HepG2 (cell line): ENCODE results near the gene CCDC201. TPM values are rescaled to one million over a fixed set of nuclear protein-coding genes. Genes with fewer than 3 reads are reported as not detected.
A peak's percentile ranks its signal among the peaks of the same experiment; 100 is the strongest.

Experiments
- ATAD3A ChIP-seq: sonication (generic); formaldehyde crosslinking; IDR thresholded peaks from 2 replicates; pipeline ENCODE4 v1.4.0; 2020; ENCODE audit warnings: missing genetic modification reagents
- ATF6 ChIP-seq: sonication (generic); formaldehyde crosslinking; conservative IDR thresholded peaks from 2 replicates; pipeline ENCODE4 v1.4.0; 2020; ENCODE audit warnings: missing genetic modification reagents
- CBX2 ChIP-seq, 2 experiments: fragments of 200-600 bp in 1 of 2; sonication (generic); formaldehyde crosslinking in 1 of 2; IDR thresholded peaks; 2 replicates each; pipeline versions ENCODE4 v1.7.0 to v1.8.1; 2018 to 2022; ENCODE audit warnings: low read depth in 2 of 2, low read length in 1 of 2, mild to moderate bottlenecking in 1 of 2, missing genetic modification reagents in 1 of 2
- EP300 ChIP-seq, 3 experiments: sonication (generic) in 1 of 3; formaldehyde crosslinking in 1 of 3; IDR thresholded peaks; 2 replicates each; pipeline versions ENCODE4 v1.5.1 to v1.6.1; 2011 to 2020; ENCODE audit warnings: low read depth in 2 of 3, low read length in 2 of 3, borderline replicate concordance in 1 of 3, improper control_type of control experiment in 1 of 3, mild to moderate bottlenecking in 1 of 3, missing genetic modification reagents in 1 of 3, moderate library complexity in 1 of 3
- FOSL2 ChIP-seq: sonication (generic); formaldehyde crosslinking; IDR thresholded peaks from 2 replicates; pipeline ENCODE4 v1.4.0; 2020; ENCODE audit warnings: missing genetic modification reagents
- KDM5B ChIP-seq: sonication (generic); formaldehyde crosslinking; IDR thresholded peaks from 2 replicates; pipeline ENCODE4 v1.4.0; 2020; ENCODE audit warnings: missing genetic modification reagents, mild to moderate bottlenecking, borderline replicate concordance
- NFRKB ChIP-seq: fragments of 450-650 bp; IDR thresholded peaks from 2 replicates; pipeline ENCODE4 v1.6.1; 2017
- NR2F1 ChIP-seq, 2 experiments: fragments of 450-650 bp in 1 of 2; formaldehyde crosslinking in 1 of 2; IDR thresholded peaks; 2 replicates each; pipeline versions ENCODE4 v1.5.0 to v1.6.1; 2016 to 2020; ENCODE audit warnings: mild to moderate bottlenecking in 1 of 2, missing compliant biosample characterization in 1 of 2, missing genetic modification reagents in 1 of 2, moderate library complexity in 1 of 2
- PRMT3 ChIP-seq: sonication (generic); formaldehyde crosslinking; IDR thresholded peaks from 2 replicates; pipeline ENCODE4 v1.8.1; 2022; ENCODE audit warnings: low read depth, mild to moderate bottlenecking, moderate library complexity, missing genetic modification reagents, borderline replicate concordance
- SAFB2 ChIP-seq: sonication (generic); formaldehyde crosslinking; IDR thresholded peaks from 2 replicates; pipeline ENCODE4 v1.5.1; 2020; ENCODE audit warnings: missing genetic modification reagents, low read depth, mild to moderate bottlenecking, borderline replicate concordance
- SMAD9 ChIP-seq: sonication (generic); formaldehyde crosslinking; IDR thresholded peaks from 2 replicates; pipeline ENCODE4 v1.5.1; 2020; ENCODE audit warnings: mild to moderate bottlenecking, missing genetic modification reagents
- STAG1 ChIP-seq: sonication (generic); formaldehyde crosslinking; IDR thresholded peaks from 2 replicates; pipeline ENCODE4 v1.4.0; 2020; ENCODE audit warnings: missing genetic modification reagents
- THAP7 ChIP-seq: sonication (generic); formaldehyde crosslinking; IDR thresholded peaks from 2 replicates; pipeline ENCODE4 v1.8.1; 2023; ENCODE audit warnings: mild to moderate bottlenecking, missing genetic modification reagents
- YEATS4 ChIP-seq: sonication (generic); formaldehyde crosslinking; IDR thresholded peaks from 2 replicates; pipeline ENCODE4 v1.4.0; 2020; ENCODE audit warnings: missing genetic modification reagents, borderline replicate concordance
- ZBTB26 ChIP-seq: IDR thresholded peaks from 2 replicates; pipeline ENCODE4 v1.6.1; 2016; ENCODE audit warnings: missing compliant biosample characterization, missing genetic modification reagents, borderline replicate concordance
- ZNF260 ChIP-seq: sonication (generic); formaldehyde crosslinking; IDR thresholded peaks from 2 replicates; pipeline ENCODE4 v1.4.0; 2020; ENCODE audit warnings: missing genetic modification reagents, low read depth, mild to moderate bottlenecking, borderline replicate concordance
- ZNF30 ChIP-seq: sonication (generic); formaldehyde crosslinking; IDR thresholded peaks from 2 replicates; pipeline ENCODE4 v1.5.0; 2020; ENCODE audit warnings: mild to moderate bottlenecking, missing genetic modification reagents
- ZNF543 ChIP-seq: sonication (generic); formaldehyde crosslinking; IDR thresholded peaks from 2 replicates; pipeline ENCODE4 v1.4.0; 2020; ENCODE audit warnings: mild to moderate bottlenecking, missing genetic modification reagents
- ZNF598 ChIP-seq: sonication (generic); formaldehyde crosslinking; IDR thresholded peaks from 2 replicates; pipeline ENCODE4 v1.5.1; 2020; ENCODE audit warnings: mild to moderate bottlenecking, missing genetic modification reagents, borderline replicate concordance
- polyA plus RNA-seq, 8 experiments: library from polyadenylated mRNA; depleted of rRNA in 3 of 8; stranded (reverse) in 7 of 8; unstranded in 1 of 8; fragments of >200 nt; fragmentation: Illumina TruSeq in 4 of 8; extraction: Trizol in 4 of 8; gene quantifications; 2 replicates each; pipeline versions ENCODE4 v1.2.1 to v1.2.3, GENCODE V29; 2011 to 2016; ENCODE audit warnings: low read depth in 4 of 8, missing spikeins in 1 of 8, mixed read lengths in 1 of 8; ENCODE audit not compliant: insufficient read depth in 1 of 8
- total RNA-seq, 5 experiments: library from RNA; depleted of rRNA; stranded (reverse); fragments of >200 nt; fragmentation: Illumina TruSeq; extraction: Trizol; gene quantifications; 2 replicates each; pipeline ENCODE4 v1.2.3, GENCODE V29; 2016; ENCODE audit warnings: low read depth in 1 of 5
- TF ChIP-seq, protein P1 (sequence below): sonication (generic); formaldehyde crosslinking; IDR thresholded peaks from 2 replicates; pipeline ENCODE4 v1.5.0; 2020; ENCODE audit warnings: missing genetic modification reagents
- TF ChIP-seq, protein P2 (sequence below): sonication (generic); formaldehyde crosslinking; IDR thresholded peaks from 2 replicates; pipeline ENCODE4 v1.4.0; 2020; ENCODE audit warnings: mild to moderate bottlenecking, missing genetic modification reagents
- TF ChIP-seq, protein P3 (sequence below): sonication (generic); formaldehyde crosslinking; IDR thresholded peaks from 2 replicates; pipeline ENCODE4 v1.4.0; 2020; ENCODE audit warnings: missing genetic modification reagents

The CCDC201 gene
- total and polyA plus RNA-seq, 2 of the 13 experiments (the other 11 are each of a cell fraction or from before 2014, with no cell fraction given): 0.92 TPM; not detected in 1

DNA sequence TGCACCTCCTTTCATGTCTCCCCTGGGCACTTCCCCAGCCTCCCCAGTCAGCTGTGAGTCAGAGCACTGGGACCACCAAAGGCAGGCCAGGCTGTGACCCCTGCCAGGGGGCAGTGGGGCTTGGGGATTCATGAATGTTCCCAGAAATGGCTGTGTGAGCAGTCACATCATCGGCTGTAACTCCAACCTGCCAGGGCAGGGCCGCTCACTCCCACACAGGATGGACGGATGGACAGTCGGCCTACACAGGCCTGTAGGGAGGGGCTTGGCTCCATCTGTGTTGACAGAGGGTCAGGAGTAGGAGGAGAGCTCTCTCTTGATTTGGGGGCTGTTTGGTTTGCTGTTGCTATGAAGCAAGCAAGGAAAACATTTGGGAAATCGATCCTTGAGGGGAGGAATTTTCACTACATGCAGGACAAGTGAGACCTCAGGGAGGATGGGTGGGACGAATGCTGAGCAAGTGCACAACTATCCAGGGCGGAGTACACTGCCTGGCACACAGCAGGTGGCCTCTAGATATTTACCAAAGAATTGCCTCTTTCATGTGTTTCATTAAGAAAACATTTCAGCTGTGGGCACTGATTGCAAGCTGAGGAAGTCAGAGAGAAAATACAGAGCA, 12.5 kb upstream of the CCDC201 start (continued):
- TF ChIP-seq, protein P1, sequence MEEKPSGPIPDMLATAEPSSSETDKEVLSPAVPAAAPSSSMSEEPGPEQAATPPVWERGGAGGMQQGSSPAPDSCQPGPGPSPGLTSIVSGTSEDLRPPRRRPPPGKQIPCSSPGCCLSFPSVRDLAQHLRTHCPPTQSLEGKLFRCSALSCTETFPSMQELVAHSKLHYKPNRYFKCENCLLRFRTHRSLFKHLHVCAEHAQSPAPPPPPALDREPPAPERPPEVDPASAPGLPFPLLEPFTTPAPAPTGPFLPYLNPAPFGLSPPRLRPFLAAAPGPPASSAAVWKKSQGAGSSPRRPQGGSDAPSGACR: no peak; the same call in 1 of the 2 replicates
- TF ChIP-seq ZNF598 (peak; percentile 48; the same call in 1 of the 2 replicates), FOSL2 (CRISPR knock-in tag) (peak; percentile 95), ATF6 (CRISPR knock-in tag) (peak; percentile 81; the same call in 1 of the 2 replicates), ZNF260 (CRISPR knock-in tag) (no peak), THAP7 (CRISPR knock-in tag) (no peak; the same call in none of the 2 replicates), ZNF30 (CRISPR knock-in tag) (no peak), ZNF543 (CRISPR knock-in tag) (peak; percentile 78; the same call in 1 of the 2 replicates), PRMT3 (CRISPR knock-in tag) (no peak), YEATS4 (CRISPR knock-in tag) (peak; percentile 67; the same call in 1 of the 2 replicates), CBX2 (IDR thresholded peaks at IDR 0.05; ENCODE audit: low read depth, low read length) (no peak), CBX2 (CRISPR knock-in tag; IDR thresholded peaks at IDR 0.05; ENCODE audit: low read depth) (no peak), SMAD9 (CRISPR knock-in tag) (no peak), ATAD3A (CRISPR knock-in tag) (no peak), EP300 (IDR thresholded peaks at IDR 0.05; ENCODE audit: low read depth in 2 of 2, low read length in 2 of 2) (peak; percentile 61 to 98; a peak in 3 of 4 replicates), EP300 (CRISPR knock-in tag; IDR thresholded peaks at IDR 0.05; ENCODE audit: borderline replicate concordance) (peak; percentile 98), STAG1 (CRISPR knock-in tag) (0 out of 2 replicates have a peak, but pooled peaks have one; percentile 14), SAFB2 (CRISPR knock-in tag) (peak; percentile 49; the same call in 1 of the 2 replicates), ZBTB26 (CRISPR knock-in tag) (no peak; the same call in 1 of the 2 replicates), KDM5B (CRISPR knock-in tag) (peak; percentile 65; the same call in 1 of the 2 replicates), NR2F1 (CRISPR knock-in tag; IDR thresholded peaks at IDR 0.05) (peak; percentile 20 to 49; a peak in 2 of 4 replicates), NFRKB (no peak)
- TF ChIP-seq, protein P2, sequence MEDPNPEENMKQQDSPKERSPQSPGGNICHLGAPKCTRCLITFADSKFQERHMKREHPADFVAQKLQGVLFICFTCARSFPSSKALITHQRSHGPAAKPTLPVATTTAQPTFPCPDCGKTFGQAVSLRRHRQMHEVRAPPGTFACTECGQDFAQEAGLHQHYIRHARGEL: no peak
- TF ChIP-seq, protein P3, sequence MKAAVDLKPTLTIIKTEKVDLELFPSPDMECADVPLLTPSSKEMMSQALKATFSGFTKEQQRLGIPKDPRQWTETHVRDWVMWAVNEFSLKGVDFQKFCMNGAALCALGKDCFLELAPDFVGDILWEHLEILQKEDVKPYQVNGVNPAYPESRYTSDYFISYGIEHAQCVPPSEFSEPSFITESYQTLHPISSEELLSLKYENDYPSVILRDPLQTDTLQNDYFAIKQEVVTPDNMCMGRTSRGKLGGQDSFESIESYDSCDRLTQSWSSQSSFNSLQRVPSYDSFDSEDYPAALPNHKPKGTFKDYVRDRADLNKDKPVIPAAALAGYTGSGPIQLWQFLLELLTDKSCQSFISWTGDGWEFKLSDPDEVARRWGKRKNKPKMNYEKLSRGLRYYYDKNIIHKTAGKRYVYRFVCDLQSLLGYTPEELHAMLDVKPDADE (CRISPR knock-in tag): peak; percentile 60; the same call in 1 of the 2 replicates
